ENCODE results near the gene ACTL7B.

The ACTL7B gene

DNA sequence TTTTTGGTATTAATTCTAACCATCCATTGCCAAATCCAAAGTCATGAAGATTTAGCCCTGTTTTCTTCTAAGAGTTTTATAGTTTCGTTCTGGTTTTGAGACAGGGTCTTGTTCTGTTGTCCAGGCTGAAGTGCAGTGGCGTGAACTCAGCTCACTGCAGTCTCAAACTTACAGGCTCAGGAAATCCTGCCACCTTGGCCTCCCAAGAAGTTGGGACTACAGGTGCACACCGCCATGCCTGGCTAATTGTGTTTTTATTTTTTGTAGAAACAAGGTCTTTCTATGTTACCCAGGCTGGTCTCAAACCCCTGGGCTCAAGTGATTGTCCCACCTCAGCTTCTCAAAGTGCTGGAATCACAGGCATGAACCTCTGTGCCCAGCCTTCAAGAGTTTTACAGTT is 27.3 kb upstream of the ACTL7B start:
- no peak for DNase-seq (ENCODE audit: extremely low spot score)
- POLR2A ChIA-PET: no interaction called here
- CTCF ChIA-PET: interaction anchor here (1.2 to 2.3 kb wide), 3 partner anchors 9 to 14 kb away, joined by 3 to 6 read pairs (median 4); no protein-coding TSS in a partner anchor
- TF ChIP-seq, protein P1, sequence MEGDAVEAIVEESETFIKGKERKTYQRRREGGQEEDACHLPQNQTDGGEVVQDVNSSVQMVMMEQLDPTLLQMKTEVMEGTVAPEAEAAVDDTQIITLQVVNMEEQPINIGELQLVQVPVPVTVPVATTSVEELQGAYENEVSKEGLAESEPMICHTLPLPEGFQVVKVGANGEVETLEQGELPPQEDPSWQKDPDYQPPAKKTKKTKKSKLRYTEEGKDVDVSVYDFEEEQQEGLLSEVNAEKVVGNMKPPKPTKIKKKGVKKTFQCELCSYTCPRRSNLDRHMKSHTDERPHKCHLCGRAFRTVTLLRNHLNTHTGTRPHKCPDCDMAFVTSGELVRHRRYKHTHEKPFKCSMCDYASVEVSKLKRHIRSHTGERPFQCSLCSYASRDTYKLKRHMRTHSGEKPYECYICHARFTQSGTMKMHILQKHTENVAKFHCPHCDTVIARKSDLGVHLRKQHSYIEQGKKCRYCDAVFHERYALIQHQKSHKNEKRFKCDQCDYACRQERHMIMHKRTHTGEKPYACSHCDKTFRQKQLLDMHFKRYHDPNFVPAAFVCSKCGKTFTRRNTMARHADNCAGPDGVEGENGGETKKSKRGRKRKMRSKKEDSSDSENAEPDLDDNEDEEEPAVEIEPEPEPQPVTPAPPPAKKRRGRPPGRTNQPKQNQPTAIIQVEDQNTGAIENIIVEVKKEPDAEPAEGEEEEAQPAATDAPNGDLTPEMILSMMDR (IDR thresholded peaks at IDR 0.05; ENCODE audit: control extremely low read depth, extremely low read depth, low read depth, missing control alignments): no peak

DNA sequence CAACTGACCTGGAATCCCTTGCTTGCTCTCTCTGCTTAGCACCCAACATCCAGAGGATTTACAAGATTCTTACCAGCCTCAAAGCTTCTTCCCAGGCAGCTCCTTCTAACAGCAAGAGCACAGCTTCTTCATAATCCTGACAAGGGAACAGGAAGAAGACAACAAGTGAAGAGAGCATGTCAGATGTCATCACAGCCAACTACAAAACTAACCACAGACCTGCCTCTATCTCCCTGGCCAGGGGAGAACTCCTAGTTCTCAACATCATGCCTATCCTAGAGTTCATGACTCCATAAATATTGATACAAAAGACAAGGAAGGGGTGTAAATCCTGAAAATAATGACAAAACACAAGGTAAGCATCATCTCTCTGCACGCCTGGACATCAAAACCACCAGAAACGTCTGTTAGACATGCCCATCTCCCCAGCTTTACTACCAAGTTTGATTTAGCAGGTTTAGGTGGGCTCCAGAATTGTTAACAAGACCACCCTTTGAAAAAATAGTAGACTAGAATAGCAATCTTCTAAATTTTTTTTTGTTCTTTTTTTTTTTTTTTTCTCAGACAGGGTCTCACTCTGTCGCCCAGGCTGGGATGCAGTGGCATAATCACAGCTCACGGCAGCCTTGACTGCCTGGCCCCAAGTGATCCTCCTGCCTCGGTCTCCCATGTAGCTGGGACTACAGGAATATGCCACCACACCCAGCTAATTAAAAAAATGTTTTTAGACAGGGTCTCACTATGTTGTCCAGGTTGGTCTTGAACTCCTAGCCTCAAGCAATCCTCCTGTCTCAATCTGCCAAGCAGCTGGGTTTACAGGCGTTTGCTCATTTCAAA is 26.5 kb upstream of the ACTL7B start:
- ChIA-PET CTCF (interaction anchor here (1.2 to 2.3 kb wide), 2 partner anchors 8 to 11 kb away, joined by 3 to 6 read pairs; no protein-coding TSS in a partner anchor), POLR2A (no interaction called here)
- TF ChIP-seq, protein P1 (IDR thresholded peaks at IDR 0.05; ENCODE audit: control extremely low read depth, extremely low read depth, low read depth, missing control alignments): no peak
- DNase-seq (ENCODE audit: extremely low spot score): no peak

GRCh38 chr9:108880738-108881316 is 25.0 kb upstream of the ACTL7B start:
- TF ChIP-seq, protein P1 (IDR thresholded peaks at IDR 0.05; ENCODE audit: control extremely low read depth, extremely low read depth, low read depth, missing control alignments): no peak
- ChIA-PET CTCF (interaction anchor here (1.5 kb wide), 1 partner anchor 8 kb away, joined by 3 read pairs; no protein-coding TSS in a partner anchor), POLR2A (no interaction called here)
- no peak for DNase-seq (ENCODE audit: extremely low spot score)

DNA sequence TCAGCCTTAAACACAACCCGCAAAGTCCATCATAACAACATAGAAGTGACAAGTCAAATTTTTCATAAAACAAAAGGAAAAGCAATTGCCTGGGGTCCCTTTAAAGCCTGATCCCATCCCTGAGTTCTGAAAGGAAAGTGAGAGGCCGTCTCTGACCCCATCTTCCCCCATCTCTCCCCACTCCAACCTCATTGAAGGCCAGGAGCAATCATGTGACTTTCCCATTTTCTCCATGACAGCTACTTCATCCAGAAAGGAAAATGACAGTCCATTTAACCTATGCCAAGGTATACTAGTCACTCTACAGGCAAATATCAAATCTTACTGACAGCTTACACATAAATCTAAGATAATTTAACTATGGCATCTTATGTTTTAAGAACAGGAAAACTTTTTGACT is 21.7 kb upstream of the ACTL7B start:
- no peak for DNase-seq (ENCODE audit: extremely low spot score)
- TF ChIP-seq, protein P1 (IDR thresholded peaks at IDR 0.05; ENCODE audit: control extremely low read depth, extremely low read depth, low read depth, missing control alignments): no peak
- POLR2A ChIA-PET: no interaction called here
- CTCF ChIA-PET: interaction anchor here (1.0 to 2.8 kb wide), 4 partner anchors 10 to 13 kb away, joined by 3 to 8 read pairs (median 4); no protein-coding TSS in a partner anchor

GRCh38 chr9:108876425-108876824 is 20.6 kb upstream of the ACTL7B start:
- ChIA-PET CTCF (interaction anchor here (2.8 kb wide), 1 partner anchor 13 kb away, joined by 8 read pairs; no protein-coding TSS in a partner anchor), POLR2A (no interaction called here)
- no peak for DNase-seq (ENCODE audit: extremely low spot score)
- TF ChIP-seq, protein P1 (IDR thresholded peaks at IDR 0.05; ENCODE audit: control extremely low read depth, extremely low read depth, low read depth, missing control alignments): no peak

DNA sequence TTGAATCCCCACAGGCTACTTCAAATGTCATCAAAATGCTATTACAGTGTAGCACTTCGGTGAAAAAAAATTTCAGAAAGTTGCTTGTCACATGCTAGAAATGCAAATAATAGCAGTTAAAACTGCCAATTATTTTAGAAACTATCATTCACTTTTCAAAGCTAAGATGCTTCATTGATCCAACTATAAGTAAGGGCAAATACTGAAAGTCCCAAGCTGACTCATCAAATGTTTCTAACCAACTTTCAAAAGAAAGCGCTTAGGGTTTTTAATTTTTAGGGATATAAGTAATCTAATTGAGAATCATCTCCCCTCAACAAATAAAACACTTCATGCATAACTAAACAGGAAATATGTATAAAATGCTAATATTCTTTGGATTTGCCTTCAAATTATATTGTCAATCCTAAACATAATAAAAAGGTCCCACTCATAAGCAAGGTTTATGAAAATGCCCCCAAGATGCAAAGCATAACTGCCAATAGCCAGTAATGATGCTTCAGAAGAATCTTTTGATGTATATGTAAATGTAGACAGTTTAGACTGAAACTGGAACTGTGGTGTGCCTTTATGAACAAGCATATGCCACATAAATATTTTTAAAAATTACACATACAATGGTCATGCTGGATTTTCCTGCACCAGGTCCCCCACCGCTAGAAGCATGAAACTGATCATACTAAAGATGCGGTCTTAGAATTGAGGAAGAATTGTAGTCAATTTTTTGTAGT is 18.4 kb upstream of the ACTL7B start:
- ChIA-PET CTCF (interaction anchor here (1.2 kb wide), 1 partner anchor 9 kb away, joined by 3 read pairs; no protein-coding TSS in a partner anchor), POLR2A (no interaction called here)
- TF ChIP-seq, protein P1 (IDR thresholded peaks at IDR 0.05; ENCODE audit: control extremely low read depth, extremely low read depth, low read depth, missing control alignments): no peak
- no peak for DNase-seq (ENCODE audit: extremely low spot score)

All from GM10248 (cell line).